GM10248 (cell line): Measurements from ENCODE around the gene TNFAIP3.

Experiments
- CTCF ChIA-PET: fragments of 300-600 bp; sonication (Branson Sonifier 250); formaldehyde crosslinking; extraction: SDS; loops from one replicate; lab custom pipeline; 2021; ENCODE audit warnings: antibody characterized with exemption; lab: Yijun Ruan, JAX
- POLR2A ChIA-PET: fragments of 350-650 bp; sonication (Branson Sonifier 250); formaldehyde crosslinking; extraction: SDS; loops from one replicate; lab custom pipeline; 2020; ENCODE audit warnings: antibody characterized with exemption; lab: Yijun Ruan, JAX
- DNase-seq: peaks from one replicate; pipeline ENCODE4 v3.0.0; 2012; ENCODE audit errors: extremely low spot score
- TF ChIP-seq, protein P1 (sequence below): IDR thresholded peaks from 2 replicates; pipeline ENCODE4 v1.5.1; 2012; ENCODE audit warnings: mild to moderate bottlenecking, low read depth; ENCODE audit errors: extremely low read depth, missing control alignments, control extremely low read depth

Gene TNFAIP3

DNA sequence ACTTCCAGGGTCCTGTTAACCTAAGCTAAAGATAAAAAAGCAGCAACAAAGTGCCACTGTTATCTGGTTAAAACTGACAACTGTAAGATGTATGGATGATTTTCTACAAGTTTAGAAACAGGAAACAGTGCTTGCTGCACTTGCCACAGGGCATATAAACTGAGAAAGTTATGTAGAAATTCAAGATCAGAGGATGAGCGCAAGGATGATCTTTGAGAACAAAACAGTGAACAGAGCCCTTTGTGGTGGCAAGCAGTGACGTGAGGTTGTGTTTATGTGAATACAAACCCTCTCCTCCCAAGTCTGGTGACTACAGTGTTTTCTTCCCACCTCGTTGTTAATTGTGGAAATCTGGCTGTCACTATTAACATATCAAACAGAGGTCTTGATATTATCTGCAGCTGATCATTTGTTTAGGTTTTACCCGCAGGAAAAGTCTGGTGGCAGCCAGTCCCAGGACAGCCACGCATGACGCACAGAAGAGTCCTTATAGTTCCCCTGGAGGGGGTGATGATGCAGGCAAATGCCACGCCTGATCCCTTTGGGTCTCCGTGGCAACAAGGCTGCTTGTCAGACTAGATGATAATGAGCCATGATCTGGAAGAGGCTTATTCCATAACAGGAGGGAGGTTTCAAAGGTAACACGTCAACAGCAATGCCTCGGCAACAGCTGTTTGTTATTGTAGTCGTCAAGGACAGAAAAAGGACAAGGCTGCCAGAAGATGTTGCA, 43.1 kb upstream of the TNFAIP3 start:
- TF ChIP-seq, protein P1, sequence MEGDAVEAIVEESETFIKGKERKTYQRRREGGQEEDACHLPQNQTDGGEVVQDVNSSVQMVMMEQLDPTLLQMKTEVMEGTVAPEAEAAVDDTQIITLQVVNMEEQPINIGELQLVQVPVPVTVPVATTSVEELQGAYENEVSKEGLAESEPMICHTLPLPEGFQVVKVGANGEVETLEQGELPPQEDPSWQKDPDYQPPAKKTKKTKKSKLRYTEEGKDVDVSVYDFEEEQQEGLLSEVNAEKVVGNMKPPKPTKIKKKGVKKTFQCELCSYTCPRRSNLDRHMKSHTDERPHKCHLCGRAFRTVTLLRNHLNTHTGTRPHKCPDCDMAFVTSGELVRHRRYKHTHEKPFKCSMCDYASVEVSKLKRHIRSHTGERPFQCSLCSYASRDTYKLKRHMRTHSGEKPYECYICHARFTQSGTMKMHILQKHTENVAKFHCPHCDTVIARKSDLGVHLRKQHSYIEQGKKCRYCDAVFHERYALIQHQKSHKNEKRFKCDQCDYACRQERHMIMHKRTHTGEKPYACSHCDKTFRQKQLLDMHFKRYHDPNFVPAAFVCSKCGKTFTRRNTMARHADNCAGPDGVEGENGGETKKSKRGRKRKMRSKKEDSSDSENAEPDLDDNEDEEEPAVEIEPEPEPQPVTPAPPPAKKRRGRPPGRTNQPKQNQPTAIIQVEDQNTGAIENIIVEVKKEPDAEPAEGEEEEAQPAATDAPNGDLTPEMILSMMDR: no peak
- ChIA-PET POLR2A (interaction anchor here (0.5 kb wide), 1 partner anchor 35 kb away, joined by 3 read pairs; no protein-coding TSS in a partner anchor), CTCF (interaction anchor here (0.9 to 2.4 kb wide), 12 partner anchors 9 to 183 kb away, joined by 3 to 7 read pairs (median 3); partner anchors contain the start of gene TNFAIP3)
- DNase-seq: no peak

DNA sequence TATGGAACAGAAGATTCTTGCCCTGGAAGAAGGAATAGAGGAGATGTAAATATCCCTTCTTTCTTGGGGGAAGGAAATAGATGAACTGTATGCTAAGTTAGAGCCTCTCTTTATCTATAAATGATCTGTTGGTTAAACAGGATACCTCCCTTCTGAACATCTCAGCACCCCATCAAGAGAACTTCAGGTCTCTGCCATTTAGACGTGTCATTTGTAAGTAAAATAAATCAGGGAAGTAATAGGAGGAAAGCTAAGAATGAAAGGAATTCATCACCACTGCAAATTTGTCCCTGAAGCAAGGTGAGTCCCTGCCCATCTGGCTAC, 42.5 kb upstream of the TNFAIP3 start:
- ChIA-PET CTCF (interaction anchor here (0.8 to 2.4 kb wide), 10 partner anchors 8 to 120 kb away, joined by 3 to 7 read pairs (median 3); partner anchors contain the start of gene TNFAIP3), POLR2A (no interaction called here)
- TF ChIP-seq, protein P1: no peak
- no peak for DNase-seq

DNA sequence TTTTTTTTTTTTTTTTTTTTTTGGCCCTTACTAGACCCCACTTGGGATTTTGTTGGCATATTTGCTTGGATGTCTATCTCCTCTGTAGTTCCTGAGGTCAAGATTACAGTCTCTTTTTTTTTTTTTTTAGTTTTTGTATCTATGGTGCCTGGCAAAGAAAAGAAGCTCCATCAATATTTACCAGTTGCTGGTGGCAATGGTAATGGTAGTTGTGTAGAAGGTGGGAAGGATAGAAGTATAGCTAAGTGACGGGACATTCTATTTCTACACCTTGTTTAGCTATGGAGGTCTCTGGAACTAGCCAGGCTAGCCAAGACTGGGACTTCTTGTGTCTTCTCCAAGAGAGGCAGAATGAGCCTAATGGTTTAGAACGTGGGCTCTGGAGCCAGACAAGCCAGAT, 42.2 kb upstream of the TNFAIP3 start:
- no peak for DNase-seq
- CTCF ChIA-PET: interaction anchor here (0.8 to 2.4 kb wide), 10 partner anchors 8 to 120 kb away, joined by 3 to 7 read pairs (median 3); partner anchors contain the start of gene TNFAIP3
- POLR2A ChIA-PET: interaction anchor here (0.6 to 0.7 kb wide), 3 partner anchors 23 to 120 kb away, joined by 4 to 7 read pairs (median 6); no protein-coding TSS in a partner anchor
- TF ChIP-seq, protein P1: no peak

DNA sequence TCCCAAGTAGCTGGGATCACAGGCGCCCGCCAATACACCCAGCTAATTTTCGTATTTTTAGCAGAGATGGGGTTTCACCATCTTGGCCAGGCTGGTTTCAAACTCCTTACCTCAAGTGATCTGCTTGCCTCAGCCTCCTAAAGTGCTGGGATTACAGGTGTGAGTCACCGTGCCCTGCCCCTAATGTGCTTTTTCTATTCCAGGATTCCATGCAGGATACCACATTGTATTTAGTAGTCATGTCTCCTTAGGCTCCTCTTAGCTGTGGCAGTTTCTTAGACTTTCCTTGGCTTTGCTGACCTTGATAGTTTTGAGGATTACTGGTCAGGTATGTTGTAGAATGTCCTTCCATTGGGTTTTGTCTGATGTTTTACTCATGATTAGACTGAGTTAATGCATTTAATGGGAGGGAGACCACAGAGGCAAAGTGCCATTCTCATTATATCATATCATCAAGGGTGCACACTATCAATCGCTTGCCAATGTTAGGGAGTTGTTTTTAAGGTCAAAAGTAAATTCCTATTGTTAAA, 39.6 kb upstream of the TNFAIP3 start:
- TF ChIP-seq, protein P1: no peak
- CTCF ChIA-PET: interaction anchor here (0.7 to 2.6 kb wide), 13 partner anchors 9 to 117 kb away, joined by 3 to 22 read pairs (median 4); partner anchors contain the start of gene TNFAIP3
- no peak for DNase-seq
- POLR2A ChIA-PET: no interaction called here

DNA sequence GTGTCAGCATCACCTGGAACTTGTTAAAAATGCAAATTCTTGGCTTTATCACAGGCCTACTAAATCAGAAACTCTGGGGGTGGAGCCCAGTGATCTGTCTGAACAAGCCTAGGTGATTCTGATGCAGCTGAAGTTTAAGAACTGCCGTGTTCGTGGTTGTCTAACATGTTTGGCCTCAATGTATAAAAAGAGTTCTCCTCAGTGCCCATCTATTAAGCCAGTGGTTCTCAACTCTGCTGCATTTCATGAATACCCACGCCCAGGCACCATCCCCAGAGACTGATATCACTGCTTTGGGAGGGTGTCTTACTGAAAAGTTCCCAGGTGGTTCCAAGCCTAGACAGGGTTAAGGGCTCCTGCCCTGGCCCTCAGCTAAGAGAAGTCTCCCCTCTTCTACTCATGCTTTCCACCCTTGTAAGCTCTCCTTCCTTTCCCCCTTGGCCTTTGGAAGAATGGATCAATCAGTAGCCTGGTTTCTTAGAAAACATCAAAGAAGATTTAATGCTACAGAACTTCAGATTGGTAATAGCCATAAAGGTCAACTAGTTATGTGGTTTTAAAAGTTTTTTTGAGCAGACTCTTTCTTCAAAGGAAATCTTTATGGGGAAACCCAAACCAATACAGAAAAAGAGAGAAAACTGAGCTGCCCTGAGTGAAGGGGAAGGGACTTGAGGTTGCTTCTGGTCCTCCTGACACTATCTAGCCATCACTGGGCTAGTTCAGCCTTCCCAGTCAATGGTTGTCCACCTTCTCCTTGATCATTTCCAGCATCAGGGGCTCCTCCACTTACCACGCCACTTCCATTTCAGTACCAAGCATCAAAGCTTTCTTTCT, 38.9 kb upstream of the TNFAIP3 start:
- CTCF ChIA-PET: interaction anchor here (0.9 to 2.6 kb wide), 12 partner anchors 9 to 117 kb away, joined by 3 to 22 read pairs (median 4); partner anchors contain the start of gene TNFAIP3
- POLR2A ChIA-PET: no interaction called here
- TF ChIP-seq, protein P1: no peak
- DNase-seq: no peak

DNA sequence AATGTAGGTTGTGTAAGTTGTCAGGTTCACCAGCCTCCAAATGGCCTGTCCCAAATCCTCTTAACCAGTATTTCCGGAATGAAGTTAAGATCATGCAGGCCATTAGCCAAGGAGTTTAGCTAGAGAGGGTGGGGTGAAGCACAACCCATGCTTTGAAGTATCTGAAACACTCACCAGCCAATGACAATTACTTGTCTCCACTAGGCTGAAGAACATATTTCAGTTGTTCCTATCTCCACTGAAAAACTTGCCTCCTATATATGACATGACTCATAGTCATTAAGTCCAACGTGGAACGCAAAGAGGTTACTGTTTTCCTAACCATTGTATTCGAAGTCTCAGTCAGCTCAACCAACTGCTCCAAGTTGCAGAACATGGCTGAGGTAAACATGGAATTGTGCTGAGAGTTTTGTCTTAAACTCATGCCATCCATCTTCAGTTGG, 37.4 kb upstream of the TNFAIP3 start:
- TF ChIP-seq, protein P1: no peak
- no peak for DNase-seq
- ChIA-PET CTCF (interaction anchor here (1.0 to 2.6 kb wide), 5 partner anchors 9 to 177 kb away, joined by 3 to 22 read pairs (median 3); partner anchors contain the start of gene TNFAIP3), POLR2A (no interaction called here)
